Tibial artery (tissue), 4 donors: Measurements from ENCODE around the gene STYX.

Experiments used
- DNase-seq, 2 donors: peaks; one replicate each; pipeline ENCODE4 v3.0.0-alpha.2; 2019
- H3K27ac ChIP-seq, 2 donors: fragments of 200-600 bp; sonication (generic) in 1 of 2; 1 replicate in 1 of 2; 2 replicates in 1 of 2; pipeline ENCODE4 v1.5.1; 2018 to 2019; ENCODE audit warnings: mild to moderate bottlenecking in 1 of 2
- H3K27me3 ChIP-seq, 2 donors: fragments of 200-600 bp; sonication (generic) in 1 of 2; one replicate each; pipeline versions ENCODE4 v1.5.1 to v1.6.0; 2016 to 2019
- H3K36me3 ChIP-seq, 3 donors: fragments of 200-600 bp; sonication (generic) in 2 of 3; one replicate each; pipeline ENCODE4 v1.5.1; 2016 to 2019; ENCODE audit warnings: mild to moderate bottlenecking in 2 of 3
- H3K4me1 ChIP-seq, 4 donors: fragments of 200-600 bp; sonication (generic) in 2 of 4; 1 replicate in 3 of 4; 2 replicates in 1 of 4; pipeline ENCODE4 v1.5.1; 2016 to 2019
- H3K4me3 ChIP-seq, 2 donors: fragments of 200-600 bp; sonication (generic) in 1 of 2; 1 replicate in 1 of 2; 2 replicates in 1 of 2; pipeline ENCODE4 v1.5.1; 2018 to 2019; ENCODE audit warnings: mild to moderate bottlenecking in 2 of 2
- H3K9me3 ChIP-seq, 3 donors: fragments of 200-600 bp; sonication (generic) in 1 of 3; one replicate each; pipeline ENCODE4 v1.5.1; 2016 to 2019
- intact Hi-C: fragments of 100-400 bp; cut with DNase I; formaldehyde crosslinking; loops from one replicate; pipeline ENCODE4 v1.15.0; 2023; ENCODE audit warnings: low total_unique reads
- TF ChIP-seq, protein P1 (sequence below), 2 experiments: fragments of 200-600 bp in 1 of 2; fragments of 450-650 bp in 1 of 2; IDR thresholded peaks; one replicate each; pipeline ENCODE4 v1.5.1; 2017 to 2019; ENCODE audit warnings: antibody characterized with exemption in 2 of 2, mild to moderate bottlenecking in 1 of 2, moderate library complexity in 1 of 2

Gene STYX

DNA sequence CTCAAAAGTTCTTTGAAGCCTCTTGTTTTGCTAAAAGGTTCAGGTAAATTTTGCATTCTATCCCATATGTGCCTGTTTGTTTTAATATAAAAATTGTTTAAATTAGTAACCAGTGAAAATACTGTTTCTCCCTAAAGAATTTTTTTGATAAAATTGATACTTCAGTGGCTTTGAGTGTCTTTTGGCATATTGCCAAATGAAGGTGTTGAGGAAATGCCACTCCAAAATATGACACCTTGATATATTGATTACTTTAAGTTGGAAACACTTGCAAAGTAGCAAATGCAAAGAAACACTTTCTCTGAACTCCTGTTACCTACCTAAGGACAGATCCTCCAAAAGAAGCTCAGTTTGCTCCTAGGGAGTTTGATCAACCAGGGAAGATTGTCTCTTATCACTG lies 8.4 kb downstream of the STYX start:
- Histone ChIP-seq H3K27me3 (no peaks in the 10 kb centered on the region), H3K27ac (no peak overlapping the region), H3K4me1 (peaks cover 0 to 12% (median 3%) of the 10 kb centered on the region in 4 donors), H3K36me3 (peaks cover 0 to 4% (median 0%) of the 10 kb centered on the region in 3 donors), H3K9me3 (no peaks in the 10 kb centered on the region), H3K4me3 (no peak overlapping the region)
- DNase-seq = no peak
- intact Hi-C loops = no loop called here
- TF ChIP-seq, protein P1, sequence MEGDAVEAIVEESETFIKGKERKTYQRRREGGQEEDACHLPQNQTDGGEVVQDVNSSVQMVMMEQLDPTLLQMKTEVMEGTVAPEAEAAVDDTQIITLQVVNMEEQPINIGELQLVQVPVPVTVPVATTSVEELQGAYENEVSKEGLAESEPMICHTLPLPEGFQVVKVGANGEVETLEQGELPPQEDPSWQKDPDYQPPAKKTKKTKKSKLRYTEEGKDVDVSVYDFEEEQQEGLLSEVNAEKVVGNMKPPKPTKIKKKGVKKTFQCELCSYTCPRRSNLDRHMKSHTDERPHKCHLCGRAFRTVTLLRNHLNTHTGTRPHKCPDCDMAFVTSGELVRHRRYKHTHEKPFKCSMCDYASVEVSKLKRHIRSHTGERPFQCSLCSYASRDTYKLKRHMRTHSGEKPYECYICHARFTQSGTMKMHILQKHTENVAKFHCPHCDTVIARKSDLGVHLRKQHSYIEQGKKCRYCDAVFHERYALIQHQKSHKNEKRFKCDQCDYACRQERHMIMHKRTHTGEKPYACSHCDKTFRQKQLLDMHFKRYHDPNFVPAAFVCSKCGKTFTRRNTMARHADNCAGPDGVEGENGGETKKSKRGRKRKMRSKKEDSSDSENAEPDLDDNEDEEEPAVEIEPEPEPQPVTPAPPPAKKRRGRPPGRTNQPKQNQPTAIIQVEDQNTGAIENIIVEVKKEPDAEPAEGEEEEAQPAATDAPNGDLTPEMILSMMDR (IDR thresholded peaks at IDR 0.05) = no peak

DNA sequence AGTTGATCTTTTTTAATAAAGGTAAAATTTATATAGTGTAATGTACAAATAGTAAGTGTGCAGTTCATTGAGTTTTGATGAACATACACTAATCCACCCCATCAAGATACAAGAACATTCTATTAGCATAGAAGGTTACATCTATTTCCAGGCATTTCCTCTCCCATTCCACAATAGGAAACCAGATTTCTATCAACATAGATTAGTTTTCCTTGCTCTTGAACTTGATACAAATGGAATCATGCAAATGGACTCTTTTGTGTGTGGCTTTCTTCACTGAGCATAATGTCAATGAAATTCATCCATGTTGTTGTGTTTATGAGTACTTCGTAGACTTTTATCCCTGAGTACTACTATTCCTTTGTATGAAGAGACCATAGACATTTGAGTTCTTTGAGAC lies 10.8 kb downstream of the STYX start:
- intact Hi-C loops = no loop called here
- TF ChIP-seq, protein P1 (IDR thresholded peaks at IDR 0.05) = no peak
- Histone ChIP-seq H3K36me3 (peaks cover 0 to 8% (median 5%) of the 10 kb centered on the region in 3 donors), H3K4me1 (peaks cover 0 to 18% (median 0%) of the 10 kb centered on the region in 4 donors), H3K27me3 (no peaks in the 10 kb centered on the region), H3K4me3 (no peak overlapping the region), H3K9me3 (no peaks in the 10 kb centered on the region), H3K27ac (no peak overlapping the region)
- no peak for DNase-seq

DNA sequence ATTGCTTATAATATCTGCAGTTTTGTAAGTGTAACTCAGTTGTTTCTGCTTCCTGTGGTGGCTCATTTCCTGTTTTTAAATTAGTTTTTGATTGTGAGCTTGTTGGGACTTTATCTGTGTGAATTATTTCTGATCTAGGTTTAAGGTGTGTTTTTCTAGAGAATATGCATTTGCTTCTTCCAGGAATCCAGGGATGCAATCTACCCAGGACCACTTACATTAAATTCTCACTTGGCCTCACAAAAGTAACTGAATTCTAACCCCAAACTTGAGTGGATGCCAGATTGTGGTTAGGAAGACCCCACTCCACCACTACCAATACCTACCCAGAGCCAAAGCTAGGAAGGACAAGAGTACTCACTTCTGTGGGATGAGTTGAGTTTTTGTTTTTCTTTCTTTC lies 11.9 kb downstream of the STYX start:
- Histone ChIP-seq H3K27me3 (no peaks in the 10 kb centered on the region), H3K9me3 (no peaks in the 10 kb centered on the region), H3K4me3 (no peak overlapping the region), H3K27ac (peak overlapping the region in 1 of 2 donors; percentile 7), H3K4me1 (peaks cover 0 to 18% (median 0%) of the 10 kb centered on the region in 4 donors), H3K36me3 (peaks cover 0 to 19% (median 7%) of the 10 kb centered on the region in 3 donors)
- TF ChIP-seq, protein P1 (IDR thresholded peaks at IDR 0.05) = no peak
- no peak for DNase-seq
- intact Hi-C loops = no loop called here

DNA sequence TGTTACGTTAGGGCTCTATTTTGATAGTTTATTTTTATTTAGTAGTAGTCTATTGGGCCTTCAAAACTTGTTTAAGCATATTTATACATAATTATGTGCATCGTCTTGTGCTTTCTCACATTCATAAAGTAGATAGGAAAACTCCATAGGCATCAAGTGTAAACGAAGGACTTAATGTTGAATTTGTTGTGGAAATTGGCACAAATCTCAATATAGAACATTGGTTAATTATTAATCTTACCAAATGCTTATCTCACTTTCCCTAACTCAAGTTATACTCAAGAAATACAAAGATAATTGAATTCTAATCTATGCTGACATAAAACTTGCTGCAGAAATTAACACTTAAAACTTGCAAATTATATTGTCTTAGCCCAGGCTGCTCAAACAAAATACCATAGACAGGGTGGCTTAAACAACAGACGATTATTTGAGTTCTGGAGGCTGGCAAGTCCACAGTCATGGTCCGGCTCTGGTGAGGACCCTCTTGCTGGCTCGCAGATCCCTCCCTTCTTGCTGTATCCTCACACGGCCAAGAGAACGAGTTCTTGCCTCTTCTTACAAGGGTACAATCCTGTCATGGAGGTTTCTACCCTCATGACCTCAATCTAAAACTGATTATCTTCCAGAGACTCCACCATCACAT lies 18.8 kb downstream of the STYX start:
- Histone ChIP-seq H3K4me3 (no peak overlapping the region), H3K27ac (no peak overlapping the region), H3K27me3 (no peaks in the 10 kb centered on the region), H3K36me3 (peaks cover 23 to 47% (median 43%) of the 10 kb centered on the region in 3 donors), H3K4me1 (peaks cover 0 to 3% (median 0%) of the 10 kb centered on the region in 4 donors), H3K9me3 (no peaks in the 10 kb centered on the region)
- no peak for DNase-seq
- intact Hi-C loops = no loop called here
- TF ChIP-seq, protein P1 (IDR thresholded peaks at IDR 0.05) = no peak

DNA sequence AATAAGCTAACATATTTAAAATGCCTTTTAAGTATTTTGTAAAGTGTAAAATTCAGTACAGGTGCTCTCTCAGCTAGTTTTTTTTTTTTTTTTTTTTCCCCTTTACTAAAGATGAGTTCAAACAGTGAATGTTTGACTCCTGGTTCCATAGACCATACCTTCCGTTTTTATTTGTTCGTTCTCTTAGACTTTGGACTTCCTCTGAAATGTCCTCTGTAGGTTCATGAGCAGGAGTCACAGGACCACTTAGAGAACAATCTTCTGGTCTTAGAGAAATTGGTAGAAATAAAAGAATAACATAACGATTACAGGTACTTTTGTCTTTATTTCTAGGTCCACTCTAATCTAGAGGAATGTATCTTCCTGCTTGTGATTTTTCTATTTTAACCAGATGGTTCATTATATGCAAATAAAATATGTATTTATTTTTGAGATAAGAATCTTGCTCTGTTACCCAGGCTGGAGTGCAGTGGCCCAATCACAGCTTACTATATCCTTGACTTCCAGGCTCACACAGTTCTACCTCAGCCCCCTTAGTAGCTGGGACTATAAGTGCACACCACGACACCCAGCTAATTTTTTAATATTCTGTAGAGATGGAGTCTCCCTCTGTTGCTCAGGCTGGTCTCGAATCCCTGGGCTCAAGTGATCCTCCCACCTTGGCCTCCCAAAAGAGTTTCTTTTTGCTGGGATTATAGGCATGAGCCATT lies 25.8 kb downstream of the STYX start:
- Histone ChIP-seq H3K27me3 (no peaks in the 10 kb centered on the region), H3K9me3 (no peaks in the 10 kb centered on the region), H3K27ac (no peak overlapping the region), H3K4me3 (no peak overlapping the region), H3K4me1 (no peaks in the 10 kb centered on the region), H3K36me3 (peaks cover 34 to 41% (median 38%) of the 10 kb centered on the region in 3 donors)
- no peak for DNase-seq
- intact Hi-C loops = no loop called here
- TF ChIP-seq, protein P1 (IDR thresholded peaks at IDR 0.05) = no peak
